Measurements from ENCODE around the gene SCTR.
A peak's percentile ranks its signal among the peaks of the same experiment; 100 is the strongest.

SCTR gene

GRCh38 chr2:119486886-119487285 is 37.4 kb downstream of the SCTR start:
- DNase-seq: no peak

GRCh38 chr2:119486196-119486827 is 38.0 kb downstream of the SCTR start:
- DNase-seq: no peak

GRCh38 chr2:119485336-119486110 is 38.8 kb downstream of the SCTR start:
- DNase-seq: no peak

- DNase-seq: no peak
These were observed 39.4 kb downstream of the SCTR start for GRCh38 chr2:119484834-119485233.

- DNase-seq: no peak
These were observed 40.2 kb downstream of the SCTR start for GRCh38 chr2:119483896-119484718.

- DNase-seq: no peak
These were observed 40.9 kb downstream of the SCTR start for GRCh38 chr2:119483395-119483753.

GRCh38 chr2:119482481-119483394 is 41.5 kb downstream of the SCTR start:
- DNase-seq: no peak

GRCh38 chr2:119481501-119482455 is 42.5 kb downstream of the SCTR start:
- no peak for DNase-seq

GRCh38 chr2:119480718-119481142 is 43.6 kb downstream of the SCTR start:
- DNase-seq: no peak

GRCh38 chr2:119480184-119480583 is 44.1 kb downstream of the SCTR start:
- no peak for DNase-seq

GRCh38 chr2:119478978-119479295 is 45.3 kb downstream of the SCTR start:
- DNase-seq: no peak

- no peak for DNase-seq
These were observed 45.9 kb downstream of the SCTR start for GRCh38 chr2:119478188-119478977.

- no peak for DNase-seq
These were observed 47.2 kb downstream of the SCTR start for GRCh38 chr2:119477113-119477505.

GRCh38 chr2:119476301-119477112 is 47.8 kb downstream of the SCTR start:
- peak; percentile 53 for DNase-seq

- DNase-seq: no peak
These were observed 48.4 kb downstream of the SCTR start for GRCh38 chr2:119475857-119476244.

GRCh38 chr2:119475225-119475856 is 48.9 kb downstream of the SCTR start:
- DNase-seq: peak; percentile 34

GRCh38 chr2:119474371-119475224 is 49.7 kb downstream of the SCTR start:
- DNase-seq: no peak

- no peak for DNase-seq
These were observed 50.5 kb downstream of the SCTR start for GRCh38 chr2:119473621-119474370.
